ENCODE data around the gene TRIP4.
"Not testable (repeated sequence)": the region's sequence is repeated elsewhere in the genome, so short reads cannot be mapped to it uniquely, and the experiment has no call there.

Gene TRIP4

DNA sequence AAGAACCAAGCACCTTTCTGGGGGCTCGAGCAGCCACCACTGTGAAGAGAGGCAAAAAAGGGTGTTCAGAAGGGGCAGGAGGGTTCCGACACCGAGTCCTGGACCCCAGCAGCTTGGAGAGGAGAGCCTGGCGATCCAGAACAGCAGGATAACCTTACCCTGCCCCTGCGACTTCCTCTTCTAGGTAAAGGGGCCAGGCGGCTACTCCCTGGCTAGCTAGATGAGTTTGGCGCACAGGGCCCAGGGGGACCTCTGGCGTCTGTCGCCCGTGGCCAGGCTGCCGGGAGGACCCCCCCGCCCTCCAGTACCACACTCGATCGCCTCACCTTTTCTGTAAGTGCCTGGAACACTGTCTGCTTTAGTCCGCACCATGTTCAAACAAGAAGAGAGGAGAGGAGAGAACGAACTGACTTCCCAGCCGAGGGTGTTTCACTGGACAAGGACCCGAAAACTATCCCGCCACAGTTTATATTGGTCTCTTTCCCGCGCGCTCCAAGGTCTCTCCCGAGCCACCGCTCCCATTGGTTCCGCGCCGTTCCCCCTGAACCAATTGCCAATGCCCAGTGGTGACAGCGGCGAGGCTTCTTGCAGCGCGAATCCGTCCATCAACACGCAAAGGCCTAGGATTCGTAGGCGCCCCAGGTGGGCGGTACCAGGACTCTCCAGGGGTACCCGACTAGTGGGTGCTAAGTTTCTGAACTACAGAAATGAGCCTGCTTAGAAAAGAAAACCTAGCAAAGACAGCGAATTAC, 6.5 kb upstream of the TRIP4 start, which contains the start of gene PCLAF:
Gene PCLAF, minus strand, starts transcription at position 442 of the 752 bp plus-strand sequence. Its CDS starts 70 bp downstream, at position 372.
- peak; percentile 96 for DNase-seq

DNA sequence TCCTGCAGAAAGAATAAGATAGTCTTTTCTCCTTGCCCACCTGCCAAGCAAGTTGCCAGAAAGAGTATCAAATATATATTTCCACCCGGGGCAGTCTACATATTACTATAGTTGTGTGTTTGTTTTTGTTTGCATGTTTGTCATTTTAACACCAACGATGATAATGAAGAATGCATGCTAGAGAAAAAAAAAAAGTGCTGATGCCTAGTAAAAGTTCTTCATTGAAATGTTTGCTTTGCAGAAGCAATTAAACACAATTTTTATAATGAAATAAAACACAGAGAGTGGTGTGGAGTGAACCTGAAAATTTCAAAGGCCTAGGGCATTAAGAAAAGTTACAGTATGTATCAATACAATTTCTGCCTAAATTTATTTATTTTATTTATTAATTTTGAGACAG, 3.9 kb upstream of the TRIP4 start:
- DNase-seq, result no peak

DNA sequence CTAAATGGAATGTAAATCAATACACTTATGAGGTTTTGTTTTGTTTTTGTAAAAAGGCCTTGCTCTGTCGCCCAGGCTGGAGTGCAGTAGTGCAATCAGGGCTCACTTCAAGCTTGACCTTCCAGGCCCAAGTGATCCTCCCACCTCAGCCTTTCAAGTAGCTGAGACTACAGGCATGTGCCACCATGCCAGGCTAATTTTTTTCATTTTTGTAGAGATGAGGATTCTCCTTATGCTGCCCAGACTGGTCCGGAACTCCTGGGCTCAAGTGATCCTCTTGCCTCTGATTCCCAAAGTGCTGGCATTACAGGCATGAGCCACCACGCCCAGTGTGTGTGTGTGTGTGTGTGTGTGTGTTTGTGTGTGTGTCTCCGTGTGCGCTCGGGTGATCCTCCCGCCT, 1.3 kb upstream of the TRIP4 start:
- no peak for DNase-seq

DNA sequence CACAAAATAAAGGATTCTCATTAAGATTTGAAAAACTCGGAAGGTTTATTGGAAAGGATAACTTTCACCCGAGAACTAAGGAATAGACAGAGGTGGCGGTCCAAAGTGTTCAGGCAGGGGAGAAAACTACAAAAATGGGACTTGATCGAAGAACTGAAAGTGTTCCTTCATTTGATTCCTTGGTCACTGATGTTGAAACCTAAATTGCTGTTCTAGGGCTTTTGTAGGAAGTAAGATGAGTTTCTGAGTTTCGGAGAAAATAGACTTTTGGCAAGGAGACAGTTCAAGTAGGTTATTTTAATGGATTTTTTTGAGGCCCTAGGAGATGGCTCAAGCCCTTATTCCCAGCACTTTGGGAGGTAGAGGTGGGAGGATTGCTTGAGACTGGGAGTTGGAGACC, 1.4 kb downstream of the TRIP4 start:
- no peak for DNase-seq

DNA sequence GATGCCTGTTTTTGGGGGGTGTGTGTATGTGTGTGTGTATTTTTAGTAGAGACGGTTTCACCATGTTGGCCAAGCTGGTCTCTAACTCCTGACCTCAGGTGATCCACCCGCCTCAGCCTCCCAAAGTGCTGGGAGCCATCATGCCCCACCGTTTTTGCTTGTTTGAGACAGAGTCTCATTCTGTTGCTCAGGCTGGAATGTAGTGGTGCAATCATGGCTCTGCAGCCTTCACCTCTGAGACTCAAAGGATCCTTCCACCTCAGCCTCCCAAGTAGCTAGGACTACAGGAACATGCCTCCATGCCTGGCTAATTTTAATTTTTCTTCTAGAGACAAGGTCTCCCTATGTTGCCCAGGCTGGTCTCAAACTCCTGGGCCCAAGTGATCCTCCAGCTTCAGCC, 4.8 kb downstream of the TRIP4 start:
- DNase-seq, result not testable (repeated sequence)

DNA sequence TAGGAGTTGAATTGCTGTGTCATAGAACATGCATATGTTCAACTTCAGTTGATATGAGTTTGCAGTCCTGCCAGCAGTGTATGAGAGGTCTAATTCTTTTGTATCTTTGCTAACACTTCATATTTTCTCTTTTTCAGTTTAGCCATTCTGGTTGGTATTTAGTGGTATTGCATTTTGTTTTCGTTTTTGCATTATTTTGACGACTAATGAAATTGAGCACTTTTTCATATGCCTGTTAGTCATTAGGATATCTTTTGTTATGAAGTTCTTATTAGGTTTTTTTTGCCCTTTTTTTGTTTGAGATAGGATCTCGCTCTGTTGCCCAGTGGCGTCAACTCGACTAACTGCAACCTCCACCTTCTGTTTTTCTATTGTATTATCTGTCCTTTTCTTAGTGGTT, 9.2 kb downstream of the TRIP4 start:
- DNase-seq, result no peak

DNA sequence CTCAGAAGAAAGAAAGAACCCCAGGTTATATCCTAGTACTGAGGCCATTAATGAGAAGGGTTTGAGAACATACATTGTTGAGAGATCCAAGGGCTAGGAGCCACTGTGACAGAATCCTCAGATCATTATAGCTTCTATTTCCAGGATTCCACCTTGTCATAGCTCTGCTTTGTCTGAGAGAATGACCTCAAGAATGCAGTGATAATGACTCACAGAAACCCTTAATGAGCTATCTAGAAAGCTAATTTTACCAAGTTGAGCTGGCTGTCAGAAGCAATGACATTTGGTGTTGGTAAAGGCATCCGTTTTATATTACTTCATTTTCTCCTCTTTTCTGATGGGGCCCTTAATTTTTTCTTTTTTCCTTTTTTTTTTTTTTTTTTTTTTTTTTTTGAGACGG, 10.9 kb downstream of the TRIP4 start:
- DNase-seq, result no peak

DNA sequence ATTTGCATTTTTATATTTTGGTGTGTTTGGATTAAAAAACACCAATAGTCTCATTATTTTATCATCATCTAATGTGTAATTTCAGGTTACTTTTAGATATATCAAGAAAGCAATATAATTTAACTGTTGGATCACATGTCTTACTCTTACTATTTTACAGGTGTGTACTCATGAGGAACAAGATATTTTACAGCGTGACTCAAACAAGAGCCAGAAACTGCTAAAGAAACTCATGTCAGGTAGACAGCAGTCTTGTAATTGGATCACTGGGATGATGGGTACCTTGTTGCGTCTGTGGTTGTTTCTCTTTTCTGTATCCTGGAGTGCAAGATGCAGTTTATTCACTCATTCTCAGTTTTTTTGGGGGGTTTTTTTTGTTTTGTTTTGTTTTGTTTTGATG, 12.9 kb downstream of the TRIP4 start:
- DNase-seq, result no peak

DNA sequence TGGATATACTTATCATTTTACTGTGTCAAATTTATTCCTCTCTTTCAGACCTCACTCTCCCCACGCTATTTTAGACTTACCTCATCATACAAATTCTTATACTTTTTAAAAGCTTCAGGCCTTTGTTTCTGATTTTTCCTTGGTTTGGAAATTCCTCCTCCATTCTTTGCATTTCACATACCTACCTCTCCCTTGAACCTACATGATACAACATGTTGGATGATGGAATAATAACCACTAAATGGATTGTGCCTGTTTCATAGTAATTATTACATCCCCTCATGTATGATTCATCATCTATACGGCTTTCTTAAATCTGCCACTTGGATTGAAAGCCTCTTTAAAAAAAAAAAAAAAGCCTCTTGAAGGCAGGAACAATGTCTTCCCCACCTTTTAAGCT, 24.6 kb downstream of the TRIP4 start:
- DNase-seq, result no peak

DNA sequence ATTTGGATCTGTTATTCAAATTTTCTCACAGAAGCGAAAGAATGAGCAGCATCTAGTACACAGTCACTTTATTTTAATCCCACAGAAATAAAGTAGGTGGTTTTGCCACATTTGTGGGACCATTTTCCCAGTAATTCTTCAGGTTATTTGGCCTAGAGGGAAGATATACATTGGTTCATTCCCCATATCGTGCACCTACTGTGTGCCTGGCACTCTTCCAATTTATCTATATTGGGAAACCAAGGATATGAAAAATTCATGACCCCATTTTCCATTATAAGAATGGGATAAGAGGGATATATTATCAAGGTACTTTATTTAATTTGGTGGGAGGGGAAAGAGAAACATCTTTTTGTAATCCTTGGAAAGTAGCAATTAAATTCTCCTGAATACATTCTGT, 35.1 kb downstream of the TRIP4 start:
- no peak for DNase-seq

DNA sequence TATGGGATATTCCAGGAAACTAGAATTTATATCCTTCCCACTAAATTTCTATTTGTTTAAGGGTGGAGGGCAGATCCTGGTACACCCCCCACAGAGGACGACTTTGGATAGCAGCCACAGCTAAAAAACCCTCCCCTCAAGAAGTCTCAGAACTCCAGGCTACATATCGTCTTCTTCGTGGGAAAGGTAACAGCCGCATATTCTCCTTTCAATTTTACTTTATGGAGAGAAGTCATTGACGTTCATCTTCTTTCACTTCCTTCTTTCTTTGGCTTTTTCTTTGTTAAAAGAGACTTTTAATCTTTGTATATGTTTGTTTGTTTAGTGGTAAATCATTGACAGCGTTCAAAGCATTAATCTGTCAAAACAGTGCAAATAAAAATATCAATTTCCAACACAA, 36.3 kb downstream of the TRIP4 start:
- peak; percentile 12 for DNase-seq

DNA sequence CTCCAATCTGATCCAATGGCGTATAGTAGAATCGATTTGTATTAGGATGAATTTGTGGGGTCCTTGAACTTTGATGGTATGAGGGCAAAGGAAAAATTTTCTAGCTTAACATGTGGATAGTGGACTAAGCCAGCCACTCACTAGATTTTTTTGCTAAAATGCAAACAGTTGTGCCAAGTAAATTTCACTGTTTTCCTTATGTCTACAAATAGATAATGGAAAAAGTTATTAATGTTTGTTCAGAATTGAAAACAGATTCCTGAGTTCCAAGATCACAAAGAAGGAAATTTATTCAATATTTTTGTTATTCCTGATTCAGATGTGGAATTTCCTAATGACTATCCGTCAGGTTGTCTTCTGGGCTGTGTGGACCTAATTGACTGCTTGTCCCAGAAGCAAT, 37.6 kb downstream of the TRIP4 start:
- DNase-seq, result no peak

DNA sequence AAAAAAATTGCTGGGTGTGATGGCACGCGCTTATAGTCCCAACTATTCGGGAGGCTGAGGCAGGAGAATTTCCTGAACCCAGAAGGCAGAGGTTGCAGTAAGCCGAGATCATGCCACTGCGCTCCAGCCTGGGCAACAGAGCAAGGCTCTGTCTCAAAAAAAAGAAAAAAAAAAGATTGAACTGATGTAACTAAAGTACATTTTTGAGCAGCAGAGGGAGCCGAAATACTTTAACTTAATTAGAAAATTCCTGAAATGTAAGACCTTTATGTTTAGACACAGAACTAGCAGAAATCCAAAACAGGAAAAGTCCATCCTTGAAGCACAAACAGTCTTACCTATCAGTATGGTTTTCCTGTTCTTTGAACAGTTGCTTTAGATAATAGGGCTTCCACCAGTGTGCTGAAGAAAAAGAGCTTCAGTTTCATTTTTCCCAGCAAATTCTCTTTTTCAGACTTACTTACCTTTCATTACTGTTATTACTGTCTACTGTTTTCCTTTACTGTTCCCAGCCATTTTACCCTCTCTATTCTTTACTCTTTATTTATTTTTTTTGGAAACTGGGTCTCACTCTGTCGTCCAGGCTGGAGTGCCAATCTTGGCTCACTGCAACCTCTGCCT, 39.3 kb downstream of the TRIP4 start:
- DNase-seq, result peak; percentile 30

DNA sequence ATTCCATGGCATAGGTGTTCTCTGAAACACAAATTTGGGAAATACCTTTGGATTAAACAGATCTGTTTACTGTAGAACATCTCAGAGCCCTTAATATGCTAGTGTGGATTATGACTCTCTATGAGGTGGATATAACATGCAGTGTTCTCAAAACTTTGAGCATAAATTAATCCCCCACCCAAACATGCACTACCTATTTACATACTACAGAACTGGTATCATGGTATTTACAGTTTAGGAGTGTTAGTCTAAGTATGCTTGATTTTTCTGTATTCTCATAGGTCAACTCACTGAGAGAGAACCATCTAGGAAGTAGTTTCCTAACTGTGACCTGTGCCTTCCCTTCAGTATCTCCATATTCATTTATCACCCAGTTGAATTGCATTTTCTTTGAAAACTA, 41.8 kb downstream of the TRIP4 start:
- DNase-seq, result no peak

DNA sequence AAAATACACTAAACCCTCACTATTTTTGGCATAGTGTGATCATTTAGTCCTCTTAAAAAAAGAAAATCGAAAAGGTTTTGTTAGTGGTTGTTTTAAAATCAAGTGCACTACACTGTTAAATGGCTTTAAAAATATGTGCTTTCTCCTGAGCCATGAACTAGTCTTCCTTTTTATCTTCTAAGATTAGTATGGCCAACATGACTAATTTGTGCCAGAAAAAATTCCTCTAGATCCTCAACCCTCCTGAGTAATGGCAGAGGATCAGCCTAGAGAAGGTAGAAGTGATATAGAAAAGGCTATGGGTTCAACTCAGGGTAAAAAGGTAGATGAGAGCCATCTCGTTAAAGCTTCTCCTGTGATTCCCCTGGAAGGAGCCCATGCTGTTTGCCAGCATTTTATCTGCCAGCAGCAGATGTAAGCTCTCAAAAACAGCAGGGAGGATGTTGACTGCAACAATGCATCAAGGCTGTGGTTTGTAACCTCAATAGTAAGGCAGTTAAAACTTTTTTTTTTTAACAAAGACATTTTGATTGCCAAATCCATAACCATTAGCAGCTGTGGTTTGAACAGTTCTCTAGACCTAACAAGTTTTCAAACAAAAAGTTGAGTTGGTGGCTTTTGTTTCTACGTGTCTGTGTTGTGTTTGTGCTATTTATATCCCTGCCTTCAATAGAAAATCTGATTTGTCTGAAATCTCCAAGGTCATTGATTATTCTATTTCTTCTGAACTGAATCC, 42.5 kb downstream of the TRIP4 start:
- DNase-seq, result no peak

DNA sequence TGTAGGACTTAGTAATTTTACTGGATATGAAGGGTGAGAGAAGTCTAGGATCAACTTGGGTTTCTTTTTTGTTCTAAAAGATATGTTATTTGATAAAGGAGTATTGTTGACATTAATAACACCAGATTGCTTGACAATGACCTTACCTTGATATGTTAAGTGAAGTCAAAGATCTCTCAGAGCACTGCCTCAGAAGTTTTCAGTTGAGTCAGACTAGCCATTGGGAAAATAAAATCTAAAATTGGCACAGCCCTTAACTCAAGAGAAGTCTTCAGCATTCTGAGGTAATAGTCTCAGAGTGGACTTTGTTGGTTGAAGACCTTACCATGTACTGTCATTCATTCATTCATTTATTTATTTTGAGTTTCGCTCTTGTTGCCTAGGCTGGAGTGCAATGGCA, 50.3 kb downstream of the TRIP4 start:
- DNase-seq, result no peak

DNA sequence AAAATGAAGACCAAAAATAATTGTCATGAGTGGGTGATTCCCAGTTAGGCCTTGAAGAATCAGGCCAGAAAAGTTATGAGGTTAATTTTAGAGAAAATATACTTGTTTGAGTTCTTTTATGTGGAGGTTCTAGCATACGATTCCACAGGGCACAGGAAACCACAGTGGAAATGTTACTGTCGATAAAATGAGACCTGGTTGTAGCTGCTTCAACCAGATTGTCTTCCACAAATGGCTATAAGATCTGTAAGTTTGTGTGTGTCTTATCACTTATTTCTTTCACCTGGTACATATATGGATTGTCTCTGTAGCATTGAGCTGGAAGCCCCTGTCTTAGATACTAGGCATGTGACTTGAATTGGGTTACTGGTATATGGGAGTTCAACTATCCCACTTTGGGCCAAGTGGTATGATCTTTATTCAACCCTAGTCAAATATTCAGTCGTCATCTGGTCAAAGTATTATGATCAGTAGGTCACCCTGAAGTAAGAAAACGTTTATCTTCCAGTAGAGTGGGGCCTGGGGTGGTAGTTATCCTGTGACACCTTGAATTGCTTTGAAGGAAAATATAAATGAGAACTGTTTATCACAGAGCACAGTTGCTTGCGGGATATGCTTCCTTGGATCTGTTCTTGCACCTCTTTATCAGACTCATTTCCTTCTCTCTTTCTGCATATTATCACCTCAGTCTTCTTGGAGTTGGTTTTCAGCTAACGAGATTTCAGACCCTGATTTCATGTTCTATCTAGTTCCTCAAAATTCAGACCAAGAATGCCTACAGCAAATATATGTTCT, 51.2 kb downstream of the TRIP4 start:
- no peak for DNase-seq

DNA sequence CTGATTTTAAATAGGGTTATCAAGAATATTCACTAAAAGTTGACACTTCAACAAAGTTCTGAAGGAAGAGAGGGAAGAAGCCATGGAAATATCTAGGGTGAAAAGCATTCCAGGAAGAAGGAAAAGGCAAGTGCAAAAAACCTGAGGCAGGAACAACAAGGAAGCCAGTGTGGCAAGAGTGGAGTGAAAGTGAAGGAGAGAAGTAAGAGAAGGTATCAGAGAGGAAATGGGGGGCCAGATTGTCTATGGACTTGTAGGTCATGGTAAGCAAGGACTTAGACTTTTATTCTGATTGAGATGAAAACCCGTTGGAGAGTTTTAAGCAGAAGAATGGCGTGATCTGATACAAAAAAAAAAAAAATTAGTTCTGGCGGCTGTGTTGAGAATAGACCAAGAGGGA, 54.2 kb downstream of the TRIP4 start:
- no peak for DNase-seq

DNA sequence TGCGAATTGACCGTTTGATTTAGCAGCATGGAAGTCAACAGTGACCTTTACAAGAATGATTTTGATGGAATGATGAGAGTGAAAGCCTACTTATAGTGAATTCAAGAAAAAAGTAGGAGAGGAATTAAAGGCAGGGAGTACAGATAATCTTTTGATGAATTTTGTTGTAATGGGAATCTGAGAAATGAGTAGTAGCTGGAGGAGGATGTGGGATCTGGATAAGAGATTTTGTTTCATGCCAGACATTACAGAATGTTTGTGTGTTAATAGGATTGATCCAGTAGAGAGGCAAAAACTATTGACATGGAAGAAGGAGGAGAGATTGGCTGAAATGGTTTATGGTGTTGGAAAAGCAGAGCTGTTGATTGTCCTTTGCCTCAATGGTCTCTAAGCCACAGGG, 55.4 kb downstream of the TRIP4 start:
- no peak for DNase-seq

DNA sequence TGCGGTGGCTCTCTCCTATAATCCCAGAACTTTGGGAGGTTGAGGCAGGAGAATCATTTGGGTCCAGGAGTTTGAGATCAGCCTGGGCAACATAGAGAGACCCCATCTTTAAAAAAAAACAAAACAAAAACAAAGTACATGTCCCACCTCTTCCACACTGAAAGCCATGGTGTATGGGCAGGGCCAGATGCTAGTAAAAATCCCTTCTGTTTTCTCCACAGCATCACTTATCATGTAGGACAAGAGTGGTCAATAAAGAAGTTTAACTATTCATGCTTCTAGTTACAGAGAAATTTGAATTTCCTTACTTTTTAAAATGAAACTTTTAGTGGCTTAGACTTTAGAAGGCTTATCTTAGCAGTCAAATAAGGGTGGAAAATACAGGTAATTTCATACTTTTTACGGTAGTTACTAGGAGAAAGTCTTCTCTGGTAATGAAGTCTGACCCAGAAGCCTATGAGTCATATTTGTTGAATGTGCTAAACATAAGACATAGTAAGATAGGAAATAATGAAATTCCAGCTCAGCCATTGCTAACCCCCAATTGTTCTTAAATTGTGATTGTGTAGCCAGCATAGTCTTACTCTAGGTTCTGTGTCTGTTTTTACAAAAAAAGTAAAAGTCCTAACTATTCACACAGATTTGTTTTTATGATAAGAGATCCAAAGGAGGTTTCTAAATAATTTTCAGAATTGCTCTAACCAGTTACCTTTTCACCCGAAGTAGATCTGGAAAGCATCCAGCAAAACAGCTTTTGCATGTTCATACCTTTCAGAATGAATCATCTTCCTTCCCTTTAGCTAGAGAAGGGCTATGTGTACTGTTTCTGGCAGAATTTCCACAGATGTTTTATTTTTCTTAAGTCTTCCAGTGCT, 56.3 kb downstream of the TRIP4 start:
- peak; percentile 25 for DNase-seq

DNA sequence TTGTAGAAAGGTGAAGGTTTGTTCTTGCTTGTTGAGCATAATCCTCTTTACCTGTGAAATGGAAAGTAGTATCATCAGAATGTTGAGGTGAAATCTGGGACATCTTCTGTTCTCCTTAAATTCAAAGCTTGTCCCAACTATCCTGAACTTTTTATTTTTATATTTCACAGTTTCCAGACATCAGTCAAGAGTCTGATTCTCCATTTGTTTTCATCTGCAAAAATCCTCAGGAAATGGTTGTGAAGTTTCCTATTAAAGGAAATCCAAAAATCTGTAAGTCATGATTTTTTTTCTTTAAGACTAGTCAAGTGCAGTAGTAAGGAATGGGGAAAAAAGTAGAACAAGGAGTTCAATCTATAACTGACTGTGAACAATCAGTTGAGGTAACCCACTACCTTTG, 57.2 kb downstream of the TRIP4 start:
- no peak for DNase-seq

Data from DMS53 (cell line).